Endothelial cell of umbilical vein (primary cell): ENCODE results near the gene GAS7. TPM values are rescaled to one million over a fixed set of nuclear protein-coding genes. Genes with fewer than 3 reads are reported as not detected.

Experiments
- BruUV-seq: library from RNA; stranded (reverse); fragments of 400-500 nt; replicated peaks from 2 replicates; lab custom pipeline; 2021; lab: Mats Ljungman, UMichigan
- CTCF ChIA-PET: fragments of 300-600, 350-600 bp; sonication (Branson Sonifier 250); formaldehyde crosslinking; loops from one replicate; lab custom pipeline; 2021; ENCODE audit warnings: antibody characterized with exemption, inconsistent platforms; lab: Charles Lee
- POLR2A ChIA-PET: fragments of 300-600, 350-600 bp; sonication (Branson Sonifier 250); formaldehyde crosslinking; loops from one replicate; lab custom pipeline; 2021; ENCODE audit warnings: antibody characterized with exemption, inconsistent platforms; lab: Charles Lee
- DNase-seq: peaks from one replicate; pipeline ENCODE4 v3.0.0-alpha.2; 2011; ENCODE audit warnings: low read depth, low spot score
- FAIRE-seq: peaks from 2 replicates; lab custom pipeline; 2011; peaks lifted over from hg19 to GRCh38; lab: Jason Lieb, UNC
- H2AFZ ChIP-seq: 2 replicates; pipeline ENCODE4 v1.6.0; 2012; ENCODE audit warnings: low read depth, low read length, control low read depth, inconsistent platforms
- H3K27ac ChIP-seq: 2 replicates; pipeline ENCODE4 v1.5.1; 2011; ENCODE audit warnings: low read depth, mild to moderate bottlenecking, control low read depth, low read length, moderate library complexity; ENCODE audit not compliant: insufficient read depth
- H3K27me3 ChIP-seq, 2 experiments: 2 replicates each; pipeline versions ENCODE4 v1.6.0 to v1.6.1; 2011; ENCODE audit warnings: low read length in 2 of 2, mixed read lengths in 1 of 2; ENCODE audit not compliant: control insufficient read depth in 2 of 2, insufficient read depth in 2 of 2
- H3K36me3 ChIP-seq, 2 experiments: 2 replicates in 1 of 2; 3 replicates in 1 of 2; pipeline ENCODE4 v1.5.1; 2011; ENCODE audit warnings: low read length in 2 of 2, mild to moderate bottlenecking in 1 of 2, moderate library complexity in 1 of 2; ENCODE audit not compliant: control insufficient read depth in 2 of 2, insufficient read depth in 2 of 2; ENCODE audit errors: extremely low read depth in 1 of 2
- H3K4me1 ChIP-seq: 3 replicates; pipeline ENCODE4 v1.5.1; 2011; ENCODE audit warnings: mild to moderate bottlenecking, low read length; ENCODE audit not compliant: control insufficient read depth, insufficient read depth; ENCODE audit errors: extremely low read depth
- H3K4me2 ChIP-seq: 2 replicates; pipeline ENCODE4 v1.6.1; 2011; ENCODE audit warnings: low read length, control low read depth, mixed read lengths; ENCODE audit not compliant: insufficient read depth
- H3K4me3 ChIP-seq, 3 experiments: fragments of 200-600 bp in 1 of 3; sonication (generic), shearing (Covaris generic) in 1 of 3; replicated peaks in 1 of 3; 2 replicates each; pipeline ENCODE4 v1.5.1; 2011 to 2016; ENCODE audit warnings: control low read depth in 3 of 3, low read length in 3 of 3, mild to moderate bottlenecking in 2 of 3, inconsistent platforms in 1 of 3, low read depth in 1 of 3, moderate library complexity in 1 of 3; ENCODE audit not compliant: insufficient read depth in 1 of 3
- H3K79me2 ChIP-seq: 2 replicates; pipeline ENCODE4 v1.6.0; 2012; ENCODE audit warnings: low read length, inconsistent platforms; ENCODE audit not compliant: control insufficient read depth, insufficient read depth
- H3K9ac ChIP-seq: replicated peaks from 2 replicates; pipeline ENCODE3; 2011; ENCODE audit warnings: low read length, control low read depth; ENCODE audit not compliant: insufficient read depth; ENCODE audit errors: extremely low read depth
- H3K9me1 ChIP-seq: replicated peaks from 3 replicates; pipeline ENCODE4 v1.6.0; 2011; ENCODE audit warnings: mild to moderate bottlenecking, low read length; ENCODE audit not compliant: control insufficient read depth, insufficient read depth; ENCODE audit errors: extremely low read depth
- H3K9me3 ChIP-seq: replicated peaks from 2 replicates; pipeline ENCODE4 v1.5.1; 2012; ENCODE audit warnings: low read length, inconsistent platforms; ENCODE audit not compliant: control insufficient read depth, insufficient read depth
- H4K20me1 ChIP-seq: replicated peaks from 2 replicates; pipeline ENCODE3; 2011; ENCODE audit warnings: mild to moderate bottlenecking, low read length; ENCODE audit not compliant: control insufficient read depth, insufficient read depth; ENCODE audit errors: extremely low read depth
- EZH2 ChIP-seq: IDR thresholded peaks from 2 replicates; pipeline ENCODE4 v1.6.1; 2012; ENCODE audit warnings: borderline replicate concordance, low read depth, mild to moderate bottlenecking, moderate library complexity, low read length, inconsistent platforms; ENCODE audit not compliant: severe bottlenecking
- FOS ChIP-seq: IDR thresholded peaks from 2 replicates; pipeline ENCODE4 v1.6.1; 2011; ENCODE audit warnings: mild to moderate bottlenecking, low read length, moderate library complexity, borderline replicate concordance; ENCODE audit not compliant: insufficient read depth
- GATA2 ChIP-seq: IDR thresholded peaks from 2 replicates; pipeline ENCODE4 v1.7.0; 2011; ENCODE audit warnings: low read depth, mild to moderate bottlenecking, moderate library complexity, mixed read lengths, low read length; ENCODE audit not compliant: insufficient read length, insufficient read depth
- JUN ChIP-seq: IDR thresholded peaks from 2 replicates; pipeline ENCODE4 v1.6.1; 2011; ENCODE audit warnings: borderline replicate concordance, low read depth; ENCODE audit not compliant: insufficient read length, insufficient read depth
- MYC ChIP-seq: IDR thresholded peaks from one replicate; pipeline ENCODE4 v1.6.1; 2011; ENCODE audit warnings: mild to moderate bottlenecking, low read depth, low read length
- POLR2A ChIP-seq: IDR thresholded peaks from 2 replicates; pipeline ENCODE4 v1.6.1; 2012; ENCODE audit warnings: low read depth, mild to moderate bottlenecking, control low read depth, low read length
- POLR2AphosphoS5 ChIP-seq: IDR thresholded peaks from 2 replicates; pipeline ENCODE4 v1.6.1; 2012; ENCODE audit warnings: low read depth, mild to moderate bottlenecking, control low read depth, low read length, moderate library complexity; ENCODE audit not compliant: insufficient read depth
- dilution Hi-C: fragments of 300-500 bp; cut with MboI; formaldehyde crosslinking; loops from one replicate; pipeline ENCODE4 v1.15.0; 2019; ENCODE audit warnings: low sequenced_read_pairs; ENCODE audit not compliant: extremely low pct_ligation_motif_present
- intact Hi-C: fragments of 100-400 bp; cut with micrococcal nuclease; formaldehyde crosslinking; loops from one replicate; pipeline ENCODE4 v1.10.0; 2022
- polyA plus RNA-seq, 4 experiments: library from polyadenylated mRNA; depleted of rRNA in 3 of 4; stranded (reverse) in 3 of 4; unstranded in 1 of 4; fragments of >200 nt; gene quantifications; 2 replicates each; pipeline versions ENCODE4 v1.2.1 to v1.2.3, GENCODE V29; 2011 to 2012; ENCODE audit warnings: missing spikeins in 1 of 4
- total RNA-seq: library from RNA; stranded (reverse); gene quantifications from 2 replicates; pipeline ENCODE4 v1.2.3, GENCODE V29; 2021
- TF ChIP-seq, protein P1 (sequence below): IDR thresholded peaks from 2 replicates; pipeline ENCODE4 v1.6.1; 2011; ENCODE audit not compliant: insufficient read depth, insufficient read length
- TF ChIP-seq, protein P2 (sequence below), 2 donors: IDR thresholded peaks; 1 replicate in 1 of 2; 2 replicates in 1 of 2; pipeline ENCODE4 v1.5.1; 2011; ENCODE audit warnings: low read length in 2 of 2, mild to moderate bottlenecking in 2 of 2, moderate library complexity in 2 of 2, control low read depth in 1 of 2, inconsistent platforms in 1 of 2, low read depth in 1 of 2; ENCODE audit not compliant: insufficient read depth in 1 of 2; ENCODE audit errors: extremely low read depth in 1 of 2

The GAS7 gene
- total and polyA plus RNA-seq, 2 donors (not counting 3 experiments of a cell fraction or from before 2014, with no cell fraction given), result not detected

GRCh38 chr17:10229181-10229580, 30.8 kb upstream of the GAS7 start:
- Histone ChIP-seq H3K9ac (no peak overlapping the region), H3K79me2 (no peaks in the 10 kb centered on the region), H3K36me3 (no peaks in the 10 kb centered on the region), H3K4me2 (no peak overlapping the region), H3K9me3 (no peaks in the 10 kb centered on the region), H3K9me1 (no peaks in the 10 kb centered on the region), H3K4me1 (no peaks in the 10 kb centered on the region), H3K27ac (no peak overlapping the region), H3K4me3 (no peak overlapping the region), H2AFZ (no peak overlapping the region), H3K27me3 (no peaks in the 10 kb centered on the region), H4K20me1 (no peaks in the 10 kb centered on the region)
- DNase-seq (no peak), FAIRE-seq (no peak)
- dilution Hi-C loops (no loop called here), intact Hi-C loops (no loop called here)
- POLR2A ChIA-PET, result no interaction called here
- CTCF ChIA-PET, result no interaction called here
- TF ChIP-seq, protein P1, sequence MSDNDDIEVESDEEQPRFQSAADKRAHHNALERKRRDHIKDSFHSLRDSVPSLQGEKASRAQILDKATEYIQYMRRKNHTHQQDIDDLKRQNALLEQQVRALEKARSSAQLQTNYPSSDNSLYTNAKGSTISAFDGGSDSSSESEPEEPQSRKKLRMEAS, result no peak
- TF ChIP-seq JUN (no peak), GATA2 (no peak), FOS (no peak), POLR2A (no peak), EZH2 (no peak), MYC (no peak), POLR2AphosphoS5 (no peak)
- TF ChIP-seq, protein P2, sequence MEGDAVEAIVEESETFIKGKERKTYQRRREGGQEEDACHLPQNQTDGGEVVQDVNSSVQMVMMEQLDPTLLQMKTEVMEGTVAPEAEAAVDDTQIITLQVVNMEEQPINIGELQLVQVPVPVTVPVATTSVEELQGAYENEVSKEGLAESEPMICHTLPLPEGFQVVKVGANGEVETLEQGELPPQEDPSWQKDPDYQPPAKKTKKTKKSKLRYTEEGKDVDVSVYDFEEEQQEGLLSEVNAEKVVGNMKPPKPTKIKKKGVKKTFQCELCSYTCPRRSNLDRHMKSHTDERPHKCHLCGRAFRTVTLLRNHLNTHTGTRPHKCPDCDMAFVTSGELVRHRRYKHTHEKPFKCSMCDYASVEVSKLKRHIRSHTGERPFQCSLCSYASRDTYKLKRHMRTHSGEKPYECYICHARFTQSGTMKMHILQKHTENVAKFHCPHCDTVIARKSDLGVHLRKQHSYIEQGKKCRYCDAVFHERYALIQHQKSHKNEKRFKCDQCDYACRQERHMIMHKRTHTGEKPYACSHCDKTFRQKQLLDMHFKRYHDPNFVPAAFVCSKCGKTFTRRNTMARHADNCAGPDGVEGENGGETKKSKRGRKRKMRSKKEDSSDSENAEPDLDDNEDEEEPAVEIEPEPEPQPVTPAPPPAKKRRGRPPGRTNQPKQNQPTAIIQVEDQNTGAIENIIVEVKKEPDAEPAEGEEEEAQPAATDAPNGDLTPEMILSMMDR (IDR thresholded peaks at IDR 0.05; ENCODE audit: extremely low read depth in 1 of 2, insufficient read depth in 1 of 2, low read depth in 1 of 2, low read length in 2 of 2), result no peak
- no TSS peak for BruUV-seq
